Epidermal melanocyte (primary cell): ENCODE measurements around the gene ZNF664.

Experiments
- DNase-seq: peaks from one replicate; pipeline ENCODE4 v3.0.0; 2011; ENCODE audit warnings: low spot score; ENCODE audit not compliant: insufficient read length

The ZNF664 gene

GRCh38 chr12:124007826-124008570, 35.0 kb downstream of the ZNF664 start:
- DNase-seq: no peak

GRCh38 chr12:124008595-124008994, 35.6 kb downstream of the ZNF664 start:
- DNase-seq: no peak

GRCh38 chr12:124009781-124010180, 36.8 kb downstream of the ZNF664 start:
- DNase-seq: no peak

- DNase-seq: no peak
These were observed 37.7 kb downstream of the ZNF664 start for GRCh38 chr12:124010687-124011086.

GRCh38 chr12:124011435-124012115, 38.6 kb downstream of the ZNF664 start:
- no peak for DNase-seq

- no peak for DNase-seq
These were observed 40.1 kb downstream of the ZNF664 start for GRCh38 chr12:124013073-124013472.

- no peak for DNase-seq
These were observed 42.8 kb downstream of the ZNF664 start for GRCh38 chr12:124015494-124016461.

GRCh38 chr12:124017064-124017463, 44.0 kb downstream of the ZNF664 start:
- no peak for DNase-seq

- no peak for DNase-seq
These were observed 45.5 kb downstream of the ZNF664 start for GRCh38 chr12:124018539-124018938.

- DNase-seq: no peak
These were observed 46.1 kb downstream of the ZNF664 start for GRCh38 chr12:124019115-124019514.

- no peak for DNase-seq
These were observed 47.5 kb downstream of the ZNF664 start for GRCh38 chr12:124020514-124020949.

- DNase-seq: no peak
These were observed 48.0 kb downstream of the ZNF664 start for GRCh38 chr12:124021007-124021406.

- DNase-seq: no peak
These were observed 49.1 kb downstream of the ZNF664 start for GRCh38 chr12:124022161-124022560.

GRCh38 chr12:124024263-124024678, 51.3 kb downstream of the ZNF664 start:
- DNase-seq: no peak

GRCh38 chr12:124024776-124025175, 51.8 kb downstream of the ZNF664 start:
- no peak for DNase-seq

GRCh38 chr12:124025661-124026060, 52.6 kb downstream of the ZNF664 start:
- no peak for DNase-seq

GRCh38 chr12:124026755-124027745, 54.0 kb downstream of the ZNF664 start:
- no peak for DNase-seq

GRCh38 chr12:124027753-124028554, 54.9 kb downstream of the ZNF664 start:
- no peak for DNase-seq

GRCh38 chr12:124028555-124028925, 55.5 kb downstream of the ZNF664 start:
- no peak for DNase-seq

- no peak for DNase-seq
These were observed 57.0 kb downstream of the ZNF664 start for GRCh38 chr12:124030008-124030407.
